DOHH2 (cell line): ENCODE results near the gene MRPL55.

Experiments
- H3F3A ChIP-seq: fragments of 200-600 bp; sonication (generic), shearing (Covaris generic); 2 replicates; pipeline ENCODE4 v1.6.0; 2016; ENCODE audit warnings: antibody characterized with exemption, mild to moderate bottlenecking; ENCODE audit not compliant: control insufficient read depth, insufficient read depth
- H3K27ac ChIP-seq: fragments of 200-600 bp; sonication (generic); 2 replicates; pipeline ENCODE4 v1.5.1; 2014; ENCODE audit warnings: low read depth, mild to moderate bottlenecking, low read length, moderate library complexity
- H3K27me3 ChIP-seq: fragments of 200-600 bp; sonication (generic); 2 replicates; pipeline ENCODE4 v1.6.1; 2014; ENCODE audit warnings: mild to moderate bottlenecking, low read length, mixed read lengths; ENCODE audit not compliant: control insufficient read depth
- H3K36me3 ChIP-seq: fragments of 200-600 bp; sonication (generic); 2 replicates; pipeline ENCODE4 v1.6.1; 2014; ENCODE audit warnings: mild to moderate bottlenecking, low read length, moderate library complexity, mixed read lengths; ENCODE audit not compliant: control insufficient read depth
- H3K4me1 ChIP-seq: fragments of 200-600 bp; sonication (generic); 2 replicates; pipeline ENCODE4 v1.6.1; 2014; ENCODE audit warnings: mild to moderate bottlenecking, low read length, mixed read lengths; ENCODE audit not compliant: control insufficient read depth
- H3K4me2 ChIP-seq: fragments of 200-600 bp; sonication (generic); 2 replicates; pipeline ENCODE4 v1.6.0; 2014; ENCODE audit warnings: mild to moderate bottlenecking, low read length, moderate library complexity
- H3K4me3 ChIP-seq: fragments of 200-600 bp; sonication (generic); 2 replicates; pipeline ENCODE4 v1.5.1; 2014; ENCODE audit warnings: mild to moderate bottlenecking, low read length, mixed read lengths
- H3K79me2 ChIP-seq: fragments of 200-600 bp; sonication (generic); 2 replicates; pipeline ENCODE4 v1.6.1; 2014; ENCODE audit warnings: mild to moderate bottlenecking, low read length, mixed read lengths; ENCODE audit not compliant: control insufficient read depth
- H3K9me2 ChIP-seq: fragments of 200-600 bp; sonication (generic); replicated peaks from 2 replicates; pipeline ENCODE4 v1.6.1; 2014; ENCODE audit warnings: mild to moderate bottlenecking, low read length, mixed read lengths; ENCODE audit not compliant: control insufficient read depth
- H3K9me3 ChIP-seq: fragments of 200-600 bp; sonication (generic); 2 replicates; pipeline ENCODE4 v1.6.1; 2014; ENCODE audit warnings: antibody characterized with exemption, low read length, mixed read lengths; ENCODE audit not compliant: control insufficient read depth, insufficient read depth
- H4K20me1 ChIP-seq: fragments of 200-600 bp; sonication (generic); 2 replicates; pipeline ENCODE4 v1.6.0; 2014; ENCODE audit warnings: low read depth, mild to moderate bottlenecking, antibody characterized with exemption, low read length, moderate library complexity; ENCODE audit not compliant: control insufficient read depth, insufficient read depth
- EZH2phosphoT487 ChIP-seq: fragments of 200-600 bp; sonication (generic); IDR thresholded peaks from 2 replicates; pipeline ENCODE4 v1.6.1; 2017; ENCODE audit warnings: borderline replicate concordance, mild to moderate bottlenecking, antibody characterized with exemption, low read length, moderate library complexity, mixed read lengths
- TF ChIP-seq, protein P1 (sequence below): fragments of 200-600 bp; sonication (generic); IDR thresholded peaks from one replicate; pipeline ENCODE4 v1.5.1; 2014; ENCODE audit warnings: antibody characterized with exemption, mild to moderate bottlenecking, low read depth, low read length; ENCODE audit not compliant: poor library complexity, severe bottlenecking

The MRPL55 gene

GRCh38 chr1:228156941-228157728 is 48.0 kb upstream of the MRPL55 start:
- no peaks in the 10 kb centered on the region for H3F3A ChIP-seq
- H3K9me3 ChIP-seq = no peaks in the 10 kb centered on the region
- H3K4me2 ChIP-seq = no peak overlapping the region
- no peaks in the 10 kb centered on the region for H3K27me3 ChIP-seq
- no peaks in the 10 kb centered on the region for H3K9me2 ChIP-seq
- H3K36me3 ChIP-seq = no peaks in the 10 kb centered on the region
- H3K4me3 ChIP-seq = no peak overlapping the region
- H3K79me2 ChIP-seq = no peaks in the 10 kb centered on the region
- no peak overlapping the region for H3K27ac ChIP-seq
- TF ChIP-seq, protein P1, sequence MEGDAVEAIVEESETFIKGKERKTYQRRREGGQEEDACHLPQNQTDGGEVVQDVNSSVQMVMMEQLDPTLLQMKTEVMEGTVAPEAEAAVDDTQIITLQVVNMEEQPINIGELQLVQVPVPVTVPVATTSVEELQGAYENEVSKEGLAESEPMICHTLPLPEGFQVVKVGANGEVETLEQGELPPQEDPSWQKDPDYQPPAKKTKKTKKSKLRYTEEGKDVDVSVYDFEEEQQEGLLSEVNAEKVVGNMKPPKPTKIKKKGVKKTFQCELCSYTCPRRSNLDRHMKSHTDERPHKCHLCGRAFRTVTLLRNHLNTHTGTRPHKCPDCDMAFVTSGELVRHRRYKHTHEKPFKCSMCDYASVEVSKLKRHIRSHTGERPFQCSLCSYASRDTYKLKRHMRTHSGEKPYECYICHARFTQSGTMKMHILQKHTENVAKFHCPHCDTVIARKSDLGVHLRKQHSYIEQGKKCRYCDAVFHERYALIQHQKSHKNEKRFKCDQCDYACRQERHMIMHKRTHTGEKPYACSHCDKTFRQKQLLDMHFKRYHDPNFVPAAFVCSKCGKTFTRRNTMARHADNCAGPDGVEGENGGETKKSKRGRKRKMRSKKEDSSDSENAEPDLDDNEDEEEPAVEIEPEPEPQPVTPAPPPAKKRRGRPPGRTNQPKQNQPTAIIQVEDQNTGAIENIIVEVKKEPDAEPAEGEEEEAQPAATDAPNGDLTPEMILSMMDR = no peak
- no peak for TF ChIP-seq EZH2phosphoT487
- no peaks in the 10 kb centered on the region; the same call in 1 of the 2 replicates for H3K4me1 ChIP-seq
- no peaks in the 10 kb centered on the region for H4K20me1 ChIP-seq

GRCh38 chr1:228156515-228156881 is 47.4 kb upstream of the MRPL55 start:
- H3K27me3 ChIP-seq = no peaks in the 10 kb centered on the region
- H3F3A ChIP-seq = no peaks in the 10 kb centered on the region
- no peak overlapping the region for H3K27ac ChIP-seq
- no peak overlapping the region for H3K4me3 ChIP-seq
- H3K36me3 ChIP-seq = no peaks in the 10 kb centered on the region
- no peaks in the 10 kb centered on the region for H3K4me1 ChIP-seq
- H3K9me3 ChIP-seq = no peaks in the 10 kb centered on the region
- H3K79me2 ChIP-seq = no peaks in the 10 kb centered on the region
- no peaks in the 10 kb centered on the region for H4K20me1 ChIP-seq
- no peaks in the 10 kb centered on the region for H3K9me2 ChIP-seq
- TF ChIP-seq, protein P1 = no peak
- TF ChIP-seq EZH2phosphoT487 = no peak
- no peak overlapping the region for H3K4me2 ChIP-seq

DNA sequence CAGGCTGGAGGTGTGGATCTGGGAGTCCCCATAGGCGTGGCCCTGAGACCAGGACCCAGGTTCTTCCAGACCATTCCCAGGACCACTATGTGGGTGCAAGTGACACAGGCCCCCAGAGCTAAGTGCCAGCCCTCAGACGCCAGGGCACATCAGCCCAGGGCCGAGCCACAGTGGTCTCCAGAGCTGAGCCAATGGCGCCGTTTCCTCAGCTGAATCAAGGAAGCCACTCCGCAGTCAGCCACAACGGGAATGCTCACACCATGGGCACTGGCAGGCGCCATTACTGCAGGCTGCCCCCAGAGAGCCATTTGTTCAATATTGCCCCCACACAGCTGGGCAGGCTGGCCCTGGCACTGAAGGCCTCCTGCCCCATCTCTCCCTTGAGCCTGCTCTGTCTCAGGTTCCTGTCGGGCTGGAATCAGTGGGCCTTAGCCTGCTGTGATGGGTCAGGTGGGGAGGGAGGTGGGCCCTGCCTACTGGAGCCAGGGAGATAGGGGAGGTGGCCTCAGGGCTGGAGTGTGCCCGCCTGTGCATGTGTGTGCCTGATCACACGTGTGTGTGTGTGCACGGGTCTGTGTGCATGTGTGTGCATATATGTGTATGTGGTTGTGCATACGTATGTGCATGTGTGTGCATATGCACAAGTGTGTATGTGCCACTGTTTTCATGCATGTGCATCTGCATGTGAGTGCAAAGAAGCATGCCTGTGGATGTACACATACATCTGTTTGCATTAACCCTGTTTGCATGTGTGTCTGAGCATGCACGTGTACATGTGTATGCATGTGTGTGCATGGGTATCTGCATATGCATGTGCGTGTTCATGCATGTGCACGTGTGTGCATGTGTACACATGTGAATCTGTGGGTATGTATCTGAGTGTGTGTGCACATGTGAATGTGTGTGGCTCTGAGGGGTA is 46.8 kb upstream of the MRPL55 start:
- H3K9me3 ChIP-seq = no peaks in the 10 kb centered on the region
- H3K79me2 ChIP-seq = no peaks in the 10 kb centered on the region
- H3K27me3 ChIP-seq = no peaks in the 10 kb centered on the region
- H3K4me1 ChIP-seq = no peaks in the 10 kb centered on the region
- no peak overlapping the region for H3K27ac ChIP-seq
- no peak overlapping the region for H3K4me2 ChIP-seq
- H3K36me3 ChIP-seq = no peaks in the 10 kb centered on the region
- H3K4me3 ChIP-seq = no peak overlapping the region
- no peaks in the 10 kb centered on the region for H4K20me1 ChIP-seq
- no peaks in the 10 kb centered on the region for H3F3A ChIP-seq
- no peak for TF ChIP-seq EZH2phosphoT487
- TF ChIP-seq, protein P1 = no peak
- no peaks in the 10 kb centered on the region for H3K9me2 ChIP-seq
